IPS-NIHi7 (cell line): ENCODE measurements around the gene EVC2.
A peak's percentile ranks its signal among the peaks of the same experiment; 100 is the strongest.

ENCODE experiments used
- DNase-seq: peaks from one replicate; pipeline ENCODE4 v3.0.0; 2012; ENCODE audit warnings: mixed read lengths; ENCODE audit errors: extremely low spot score

Gene EVC2

DNA sequence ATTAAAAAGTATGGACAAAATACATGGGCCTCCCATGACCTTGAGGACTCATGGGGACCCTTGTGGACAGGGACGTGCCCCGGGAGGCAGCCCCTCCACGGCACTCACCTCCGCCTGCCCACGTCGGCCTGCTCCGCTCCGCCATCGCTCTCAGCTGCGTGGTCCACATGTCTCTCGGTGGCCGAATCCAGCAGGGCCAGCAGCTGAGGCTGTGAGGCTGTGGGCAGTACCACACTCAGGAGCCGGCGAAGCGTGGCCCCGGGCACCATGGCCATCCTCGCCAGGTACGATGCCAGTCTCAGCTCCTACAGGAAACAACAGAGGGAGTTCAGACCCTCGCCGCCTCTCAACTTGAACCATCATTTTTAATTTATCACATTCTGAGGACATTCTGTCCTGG, 140.0 kb downstream of the EVC2 start:
- DNase-seq, result no peak

DNA sequence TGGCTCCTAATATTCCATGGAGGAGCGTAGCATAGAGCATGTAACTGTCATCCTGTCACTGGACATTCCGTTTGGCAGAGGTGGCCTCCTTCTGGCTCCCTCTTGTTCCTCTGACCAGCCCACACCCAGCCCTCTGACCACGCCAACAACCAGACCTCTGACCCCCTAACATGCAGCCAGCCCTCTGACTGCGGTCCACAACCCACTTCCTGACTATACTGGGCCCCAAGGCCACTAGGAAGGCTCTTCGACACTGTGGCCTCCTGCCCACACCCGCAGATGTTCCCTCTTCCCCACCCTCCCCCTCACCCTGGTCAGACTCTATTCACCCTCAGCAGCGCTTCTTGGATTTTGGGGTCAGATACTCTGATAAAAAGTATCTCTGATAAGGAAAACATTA, 141.4 kb downstream of the EVC2 start:
- no peak for DNase-seq

DNA sequence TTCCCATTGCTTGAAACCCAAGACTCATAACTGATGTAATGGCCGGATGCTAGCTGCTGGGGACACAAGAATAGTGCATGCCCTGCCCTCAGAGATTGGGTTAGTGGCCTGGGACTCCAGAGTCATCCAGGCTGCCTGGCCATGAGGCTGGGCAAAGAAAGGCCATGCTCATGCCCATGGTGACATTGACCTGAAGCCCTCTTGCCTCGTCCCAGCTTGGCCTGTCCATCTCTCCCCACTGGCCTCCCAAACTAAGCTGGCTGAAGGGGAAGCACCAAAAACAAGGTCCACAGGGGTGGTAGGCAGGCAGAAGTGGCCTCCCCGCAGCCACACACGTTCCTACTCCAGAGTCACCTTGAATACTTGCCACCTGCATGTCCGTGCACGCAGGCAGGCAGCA, 141.8 kb downstream of the EVC2 start:
- no peak for DNase-seq

- no peak for DNase-seq
Measured at GRCh38 chr4:5563856-5564255, 144.5 kb downstream of the EVC2 start.

DNA sequence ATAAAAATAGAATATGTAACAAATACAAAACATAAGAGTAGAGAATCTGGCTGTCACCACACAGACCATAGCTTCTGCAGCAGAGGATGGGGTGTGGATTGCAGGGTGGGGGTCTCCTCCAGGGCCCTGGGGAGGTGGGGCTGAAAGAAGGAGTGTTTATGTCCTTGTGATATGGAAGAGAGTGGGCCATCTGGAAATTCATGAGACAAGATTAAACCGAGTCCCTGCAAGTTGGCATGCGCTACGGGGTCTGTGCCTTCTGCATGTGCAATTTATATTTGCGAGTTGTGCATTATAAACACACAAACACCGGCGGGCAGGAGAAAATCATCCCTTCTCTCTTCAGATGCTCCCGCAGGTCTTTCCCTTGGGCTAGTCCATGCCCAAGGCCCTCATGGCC, 145.9 kb downstream of the EVC2 start:
- DNase-seq, result no peak

DNA sequence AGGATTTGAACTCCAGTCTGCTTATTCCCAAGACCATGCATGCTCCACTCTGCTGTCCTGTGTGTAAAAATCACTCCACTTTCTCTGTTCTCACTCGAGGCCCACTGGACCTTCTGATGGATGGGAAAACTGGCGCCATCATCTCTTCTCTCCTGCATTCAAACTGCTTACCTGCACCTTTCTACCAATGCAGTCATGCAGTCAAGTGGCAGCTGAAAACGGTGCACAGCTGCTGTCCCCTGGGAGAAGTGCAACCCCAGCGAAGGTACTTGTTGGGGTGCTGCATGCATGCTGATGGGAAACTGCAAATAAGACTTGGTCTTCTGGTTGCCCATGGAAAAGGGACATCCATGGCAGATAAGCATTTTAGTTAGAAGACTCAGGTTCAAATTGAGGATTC, 147.1 kb downstream of the EVC2 start:
- DNase-seq, result no peak

- DNase-seq, result no peak
Measured at GRCh38 chr4:5558502-5558901, 149.9 kb downstream of the EVC2 start.

GRCh38 chr4:5554376-5554775, 154.0 kb downstream of the EVC2 start:
- peak; percentile 64 for DNase-seq

DNA sequence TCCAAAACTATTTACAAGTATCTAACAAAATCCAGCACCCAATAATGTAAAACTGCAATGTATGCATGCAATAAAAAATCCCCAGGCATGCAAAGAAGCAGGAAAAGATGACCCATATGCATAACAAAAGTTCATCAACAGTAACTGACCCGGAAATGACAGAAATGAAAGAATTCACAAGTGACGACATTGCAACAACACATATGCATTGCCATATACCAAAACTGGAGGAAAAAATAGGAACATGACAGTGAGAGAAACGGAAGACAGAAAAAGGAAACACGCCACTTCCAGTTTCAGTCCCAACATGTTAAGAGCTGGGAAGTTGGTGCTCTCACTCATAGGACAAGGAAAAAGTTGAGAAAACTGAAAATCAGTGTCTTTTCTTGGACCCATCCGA, 154.6 kb downstream of the EVC2 start:
- no peak for DNase-seq

DNA sequence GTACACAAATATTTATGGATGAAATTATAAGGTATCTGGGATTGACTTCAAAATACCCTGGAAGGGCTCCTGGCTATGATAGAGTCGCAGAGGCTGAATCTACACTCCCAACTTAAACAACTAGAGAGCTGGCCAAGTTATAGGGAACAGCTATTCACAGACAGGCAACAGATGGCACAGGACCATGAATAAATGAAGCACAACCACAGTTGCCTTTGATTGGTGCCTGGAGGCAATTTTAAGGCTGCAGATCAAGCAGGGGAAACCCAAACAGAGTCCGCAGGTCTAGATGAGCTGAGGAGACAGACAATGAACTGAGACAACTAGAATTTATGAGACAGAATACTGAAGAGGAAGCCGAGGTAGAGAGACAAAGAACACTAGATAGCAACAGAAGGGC, 155.9 kb downstream of the EVC2 start:
- DNase-seq, result no peak

- DNase-seq, result no peak
Measured at GRCh38 chr4:5547651-5548249, 160.6 kb downstream of the EVC2 start.

DNA sequence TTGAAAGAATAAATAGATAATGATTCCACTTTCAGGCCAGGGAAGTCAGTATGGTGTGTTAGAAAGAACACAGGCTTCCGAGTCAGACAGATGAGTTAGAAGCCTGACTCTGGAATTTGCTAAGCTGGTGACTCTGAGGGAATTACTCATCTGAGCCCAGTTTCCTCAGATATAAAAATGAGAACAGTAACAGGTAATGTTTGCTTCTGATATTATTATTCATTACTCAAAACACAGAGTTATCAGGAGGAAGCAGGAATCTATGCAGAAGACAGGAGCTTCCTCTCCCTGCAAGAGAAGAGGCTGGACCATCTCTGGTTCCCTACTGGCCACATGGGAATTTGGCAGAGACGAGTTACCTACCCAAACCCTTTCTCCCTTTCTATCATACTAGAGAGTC, 163.1 kb downstream of the EVC2 start:
- DNase-seq, result no peak

GRCh38 chr4:5544762-5545161, 163.6 kb downstream of the EVC2 start:
- DNase-seq, result no peak

- no peak for DNase-seq
Measured at GRCh38 chr4:5543681-5544080, 164.7 kb downstream of the EVC2 start.

GRCh38 chr4:5541169-5541568, 167.2 kb downstream of the EVC2 start:
- no peak for DNase-seq

DNA sequence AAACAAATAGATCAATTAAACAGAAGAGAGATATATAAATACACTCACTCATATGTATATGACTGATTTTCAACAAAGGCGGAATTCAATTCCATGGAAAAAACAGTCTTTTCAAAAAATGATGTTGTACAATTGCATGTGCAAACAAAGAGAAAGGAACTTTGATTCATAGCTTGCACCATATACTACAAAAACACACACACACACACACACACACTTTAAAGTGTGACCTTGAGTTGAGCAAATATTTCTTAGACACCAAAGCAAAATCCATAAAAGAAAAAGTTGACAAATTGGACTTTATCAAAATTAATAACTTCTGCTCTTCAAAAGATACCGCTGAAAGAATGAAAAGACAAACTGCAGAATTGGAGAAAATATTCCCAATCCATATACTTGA, 168.8 kb downstream of the EVC2 start:
- DNase-seq, result no peak

GRCh38 chr4:5532100-5532499, 176.3 kb downstream of the EVC2 start:
- no peak for DNase-seq

- no peak for DNase-seq
Measured at GRCh38 chr4:5528031-5528436, 180.3 kb downstream of the EVC2 start.

- no peak for DNase-seq
Measured at GRCh38 chr4:5527211-5527610, 181.1 kb downstream of the EVC2 start.

GRCh38 chr4:5526080-5526846, 182.1 kb downstream of the EVC2 start:
- DNase-seq, result no peak

DNA sequence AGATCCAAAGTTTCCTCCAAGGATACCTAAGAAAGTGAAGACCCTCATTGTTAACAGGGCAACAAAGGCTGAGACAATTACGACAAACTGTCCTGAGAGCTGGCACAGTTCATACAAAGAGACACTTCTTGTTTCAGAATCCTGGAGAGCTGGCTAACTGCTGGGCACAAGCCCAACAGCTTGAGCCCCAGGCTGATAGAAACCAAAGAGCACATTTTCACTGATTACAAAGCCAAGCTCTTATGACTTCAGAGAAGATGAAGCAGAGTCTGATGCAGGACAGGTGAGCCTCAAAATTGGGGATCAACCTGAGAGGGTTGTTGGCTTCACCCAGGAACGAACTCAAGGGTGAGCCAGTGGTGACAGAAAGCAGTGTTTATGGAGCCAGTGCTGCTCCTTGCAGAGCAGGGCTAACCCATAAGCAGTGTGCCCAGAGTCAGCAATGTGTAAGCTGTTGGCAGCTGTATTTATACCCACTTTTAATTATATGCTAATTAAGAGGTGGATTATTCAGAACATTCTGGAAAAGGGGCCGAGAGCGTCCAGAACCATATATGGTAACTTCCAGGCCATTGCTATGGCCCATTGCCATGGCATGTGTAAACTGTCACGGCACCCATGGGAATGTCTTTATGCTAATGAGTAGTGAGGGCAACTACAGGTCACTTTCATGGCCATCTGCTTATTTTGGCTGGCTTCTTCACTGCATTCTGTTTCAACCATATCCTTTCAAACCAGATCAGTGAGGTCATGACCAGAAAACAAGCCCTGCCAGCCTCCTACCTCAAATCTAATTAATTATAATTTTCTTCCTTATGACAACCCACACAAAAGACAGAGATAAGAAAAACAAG, 183.7 kb downstream of the EVC2 start:
- DNase-seq, result no peak

- DNase-seq, result no peak
Measured at GRCh38 chr4:5517372-5517771, 191.0 kb downstream of the EVC2 start.

GRCh38 chr4:5515646-5516045, 192.7 kb downstream of the EVC2 start:
- DNase-seq, result no peak
